22Rv1 (cell line): ENCODE data around the gene VTN.

Experiments
- CTCF ChIP-seq: fragments of 450-650 bp; IDR thresholded peaks from 2 replicates; pipeline ENCODE4 v1.5.1; 2017; ENCODE audit warnings: mild to moderate bottlenecking
- ZFX ChIP-seq: fragments of 450-650 bp; IDR thresholded peaks from 2 replicates; pipeline ENCODE4 v1.6.1; 2017; ENCODE audit warnings: antibody characterized with exemption, borderline replicate concordance

DNA sequence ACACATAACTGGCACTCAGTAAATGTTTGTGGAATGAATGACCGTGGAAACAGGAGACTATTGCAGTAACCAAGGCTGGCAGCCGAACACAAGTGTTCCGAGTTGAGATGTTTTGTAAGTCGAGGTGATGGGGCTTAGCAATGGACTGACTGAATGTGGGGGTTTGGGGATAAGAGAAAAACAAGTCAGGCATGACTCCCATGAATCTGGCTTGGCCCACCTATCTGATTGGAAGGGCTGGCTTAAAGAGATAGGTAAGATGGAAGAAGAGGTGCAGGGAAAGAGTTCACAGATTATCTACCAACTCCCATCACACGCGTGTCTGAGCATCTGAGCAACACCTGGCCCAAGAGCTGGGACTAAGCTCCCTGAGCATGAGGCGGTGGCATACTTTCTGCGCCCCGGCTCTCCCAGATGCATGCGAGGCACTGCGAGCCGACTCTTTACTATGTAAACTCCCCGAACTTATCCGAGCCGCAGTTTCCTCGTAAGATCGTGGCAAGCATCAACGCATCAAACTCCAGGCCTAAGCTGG, 35.4 kb downstream of the VTN start:
- TF ChIP-seq CTCF (no peak), ZFX (no peak)
